Ishikawa (cell line): ENCODE data around the gene ATP6V0A1.

Source experiments
- CEBPB ChIP-seq: IDR thresholded peaks from 2 replicates; pipeline ENCODE4 v1.6.1; 2012
- CREB1 ChIP-seq: IDR thresholded peaks from 2 replicates; pipeline ENCODE4 v1.6.1; 2012; ENCODE audit warnings: low read depth
- EGR1 ChIP-seq: IDR thresholded peaks from 2 replicates; pipeline ENCODE4 v1.6.1; 2012
- EP300 ChIP-seq: IDR thresholded peaks from 2 replicates; pipeline ENCODE4 v1.6.1; 2012; ENCODE audit warnings: borderline replicate concordance
- FOXM1 ChIP-seq: IDR thresholded peaks from 2 replicates; pipeline ENCODE4 v1.6.1; 2012; ENCODE audit warnings: low read depth, borderline replicate concordance
- NFIC ChIP-seq: IDR thresholded peaks from 2 replicates; pipeline ENCODE4 v1.6.1; 2012
- RAD21 ChIP-seq: IDR thresholded peaks from 2 replicates; pipeline ENCODE4 v1.6.1; 2012; ENCODE audit warnings: low read depth
- TAF1 ChIP-seq: IDR thresholded peaks from 2 replicates; pipeline ENCODE4 v1.6.1; 2012; ENCODE audit warnings: low read depth, mild to moderate bottlenecking
- TCF12 ChIP-seq: IDR thresholded peaks from 2 replicates; pipeline ENCODE4 v1.6.1; 2012; ENCODE audit warnings: low read depth
- TEAD4 ChIP-seq: IDR thresholded peaks from 2 replicates; pipeline ENCODE4 v1.6.1; 2012
- YY1 ChIP-seq: IDR thresholded peaks from 2 replicates; pipeline ENCODE4 v1.6.1; 2012; ENCODE audit warnings: low read depth
- ZBTB7A ChIP-seq: IDR thresholded peaks from 2 replicates; pipeline ENCODE4 v1.6.1; 2012; ENCODE audit warnings: low read depth
- TF ChIP-seq, protein P1 (sequence below): IDR thresholded peaks from 2 replicates; pipeline ENCODE4 v1.6.1; 2012; ENCODE audit warnings: low read depth, mild to moderate bottlenecking
- TF ChIP-seq, protein P2 (sequence below): IDR thresholded peaks from 2 replicates; pipeline ENCODE4 v1.6.1; 2012
- TF ChIP-seq, protein P3 (sequence below): IDR thresholded peaks from 2 replicates; pipeline ENCODE4 v1.6.1; 2012

ATP6V0A1 gene

DNA sequence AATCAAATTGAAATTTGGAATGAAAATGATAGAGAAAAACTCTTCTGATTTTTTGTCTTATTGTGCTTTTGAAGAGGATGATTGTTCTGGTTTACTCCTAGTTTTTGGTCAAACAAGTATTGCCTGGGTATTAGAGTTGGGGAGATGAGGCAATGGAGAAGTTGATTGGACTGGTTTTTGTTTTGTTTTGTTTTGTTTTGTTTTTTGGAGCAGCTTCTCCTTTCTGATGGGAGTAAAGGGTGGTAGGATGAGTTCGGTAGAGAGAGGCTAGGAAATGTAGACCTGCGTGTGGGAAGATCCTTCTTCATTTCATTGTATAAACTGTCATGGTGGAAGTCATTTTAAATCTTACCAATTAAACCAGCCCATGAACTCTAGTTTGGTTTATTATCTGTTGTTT is 17.7 kb downstream of the ATP6V0A1 start:
- no peak for TF ChIP-seq NFIC
- TF ChIP-seq FOXM1 = no peak
- TF ChIP-seq, protein P1, sequence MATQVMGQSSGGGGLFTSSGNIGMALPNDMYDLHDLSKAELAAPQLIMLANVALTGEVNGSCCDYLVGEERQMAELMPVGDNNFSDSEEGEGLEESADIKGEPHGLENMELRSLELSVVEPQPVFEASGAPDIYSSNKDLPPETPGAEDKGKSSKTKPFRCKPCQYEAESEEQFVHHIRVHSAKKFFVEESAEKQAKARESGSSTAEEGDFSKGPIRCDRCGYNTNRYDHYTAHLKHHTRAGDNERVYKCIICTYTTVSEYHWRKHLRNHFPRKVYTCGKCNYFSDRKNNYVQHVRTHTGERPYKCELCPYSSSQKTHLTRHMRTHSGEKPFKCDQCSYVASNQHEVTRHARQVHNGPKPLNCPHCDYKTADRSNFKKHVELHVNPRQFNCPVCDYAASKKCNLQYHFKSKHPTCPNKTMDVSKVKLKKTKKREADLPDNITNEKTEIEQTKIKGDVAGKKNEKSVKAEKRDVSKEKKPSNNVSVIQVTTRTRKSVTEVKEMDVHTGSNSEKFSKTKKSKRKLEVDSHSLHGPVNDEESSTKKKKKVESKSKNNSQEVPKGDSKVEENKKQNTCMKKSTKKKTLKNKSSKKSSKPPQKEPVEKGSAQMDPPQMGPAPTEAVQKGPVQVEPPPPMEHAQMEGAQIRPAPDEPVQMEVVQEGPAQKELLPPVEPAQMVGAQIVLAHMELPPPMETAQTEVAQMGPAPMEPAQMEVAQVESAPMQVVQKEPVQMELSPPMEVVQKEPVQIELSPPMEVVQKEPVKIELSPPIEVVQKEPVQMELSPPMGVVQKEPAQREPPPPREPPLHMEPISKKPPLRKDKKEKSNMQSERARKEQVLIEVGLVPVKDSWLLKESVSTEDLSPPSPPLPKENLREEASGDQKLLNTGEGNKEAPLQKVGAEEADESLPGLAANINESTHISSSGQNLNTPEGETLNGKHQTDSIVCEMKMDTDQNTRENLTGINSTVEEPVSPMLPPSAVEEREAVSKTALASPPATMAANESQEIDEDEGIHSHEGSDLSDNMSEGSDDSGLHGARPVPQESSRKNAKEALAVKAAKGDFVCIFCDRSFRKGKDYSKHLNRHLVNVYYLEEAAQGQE = no peak
- TF ChIP-seq, protein P2, sequence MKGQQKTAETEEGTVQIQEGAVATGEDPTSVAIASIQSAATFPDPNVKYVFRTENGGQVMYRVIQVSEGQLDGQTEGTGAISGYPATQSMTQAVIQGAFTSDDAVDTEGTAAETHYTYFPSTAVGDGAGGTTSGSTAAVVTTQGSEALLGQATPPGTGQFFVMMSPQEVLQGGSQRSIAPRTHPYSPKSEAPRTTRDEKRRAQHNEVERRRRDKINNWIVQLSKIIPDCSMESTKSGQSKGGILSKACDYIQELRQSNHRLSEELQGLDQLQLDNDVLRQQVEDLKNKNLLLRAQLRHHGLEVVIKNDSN = no peak
- TF ChIP-seq EGR1 = no peak
- TF ChIP-seq EP300 = no peak
- TF ChIP-seq, protein P3, sequence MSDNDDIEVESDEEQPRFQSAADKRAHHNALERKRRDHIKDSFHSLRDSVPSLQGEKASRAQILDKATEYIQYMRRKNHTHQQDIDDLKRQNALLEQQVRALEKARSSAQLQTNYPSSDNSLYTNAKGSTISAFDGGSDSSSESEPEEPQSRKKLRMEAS = no peak
- TF ChIP-seq CREB1 = no peak
- TF ChIP-seq TCF12 = no peak
- TF ChIP-seq TEAD4 = no peak
- TF ChIP-seq TAF1 = no peak
- no peak for TF ChIP-seq ZBTB7A
- no peak for TF ChIP-seq CEBPB
- TF ChIP-seq YY1 = no peak
- TF ChIP-seq RAD21 = no peak

DNA sequence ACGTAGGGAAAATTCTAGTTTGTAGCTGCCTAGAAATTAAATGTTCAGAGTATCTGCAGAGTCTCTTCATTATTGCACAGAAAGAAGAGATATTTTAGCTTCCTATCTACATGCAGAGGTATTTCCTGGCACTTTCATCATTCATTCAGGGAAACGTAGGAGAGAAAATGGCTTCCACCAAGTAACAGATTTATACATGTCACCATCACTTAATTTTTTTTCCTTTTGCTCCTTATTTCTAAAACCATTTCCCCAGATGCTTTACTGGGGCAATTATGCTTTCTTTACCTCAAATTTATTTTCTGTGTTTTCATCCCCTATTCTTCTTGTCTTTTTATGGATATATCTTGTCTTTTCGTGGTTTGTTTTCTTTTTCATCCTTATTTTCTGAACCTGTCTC is 18.5 kb downstream of the ATP6V0A1 start:
- TF ChIP-seq, protein P1 = no peak
- TF ChIP-seq, protein P2 = no peak
- TF ChIP-seq ZBTB7A (no peak), RAD21 (no peak), CEBPB (no peak), TEAD4 (no peak), EP300 (no peak), NFIC (no peak), TAF1 (no peak), TCF12 (no peak), FOXM1 (no peak), YY1 (no peak), CREB1 (no peak), EGR1 (no peak)

DNA sequence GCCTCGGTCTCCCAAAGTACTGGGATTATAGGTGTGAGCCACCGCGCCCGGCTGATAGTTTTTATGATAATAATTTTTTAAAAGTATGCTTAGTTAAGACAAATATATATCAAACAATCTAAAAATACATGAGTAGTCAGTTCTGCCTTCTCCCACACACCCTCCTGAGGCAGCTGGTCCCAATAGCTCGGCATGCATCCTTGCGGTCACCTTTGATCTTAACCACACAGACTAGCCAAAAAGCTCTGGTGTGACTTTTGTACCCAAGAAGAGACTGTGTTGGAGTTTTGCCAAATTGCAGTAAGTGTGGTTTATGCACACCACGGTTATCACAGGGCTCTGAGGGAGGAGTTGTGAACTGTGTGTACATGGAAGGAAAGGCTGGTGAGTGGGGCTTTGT is 25.6 kb downstream of the ATP6V0A1 start:
- TF ChIP-seq NFIC = no peak
- no peak for TF ChIP-seq YY1
- TF ChIP-seq FOXM1 = no peak
- no peak for TF ChIP-seq CEBPB
- no peak for TF ChIP-seq RAD21
- TF ChIP-seq TEAD4 = no peak
- TF ChIP-seq, protein P2 = no peak
- TF ChIP-seq, protein P3 = no peak
- no peak for TF ChIP-seq EGR1
- TF ChIP-seq CREB1 = no peak
- TF ChIP-seq, protein P1 = no peak
- no peak for TF ChIP-seq TCF12
- no peak for TF ChIP-seq EP300
- no peak for TF ChIP-seq TAF1
- no peak for TF ChIP-seq ZBTB7A

DNA sequence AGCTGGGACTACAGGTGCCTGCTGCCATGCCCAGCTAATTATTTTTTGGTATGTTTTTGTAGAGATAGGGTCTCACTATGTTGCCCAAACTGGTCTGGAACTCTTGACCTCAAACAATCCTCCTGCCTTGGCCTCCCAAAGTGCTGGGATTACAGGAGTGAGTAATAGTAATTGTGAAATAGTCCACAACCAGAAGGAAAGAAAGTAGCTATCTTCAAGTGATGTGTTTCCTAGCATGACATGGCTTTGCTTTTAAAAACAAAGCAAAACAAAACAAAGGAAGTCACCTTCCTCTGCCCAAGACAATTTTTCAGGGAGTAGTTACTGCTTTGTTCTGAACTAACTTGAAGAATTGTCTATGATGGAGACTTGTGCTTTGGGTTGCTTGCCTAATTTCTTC is 27.0 kb downstream of the ATP6V0A1 start:
- TF ChIP-seq FOXM1 (no peak), TAF1 (no peak), TEAD4 (no peak), EP300 (no peak), CREB1 (no peak)
- TF ChIP-seq, protein P3 = no peak
